Colonic mucosa (tissue), 4 donors: ENCODE measurements around the gene FAM13A. TPM values are rescaled to one million over a fixed set of nuclear protein-coding genes. Genes with fewer than 3 reads are reported as not detected.
"Not testable (repeated sequence)": the region's sequence is repeated elsewhere in the genome, so short reads cannot be mapped to it uniquely, and the experiment has no call there.

Experiments used
- DNase-seq: peaks from one replicate; pipeline ENCODE4 v3.0.0-alpha.2; 2020
- H3K27ac ChIP-seq: fragments of 200-600 bp; one replicate; pipeline ENCODE4 v1.8.0; 2021
- H3K27me3 ChIP-seq: fragments of 200-600 bp; one replicate; pipeline ENCODE4 v1.8.0; 2021
- H3K36me3 ChIP-seq: fragments of 200-600 bp; one replicate; pipeline ENCODE4 v1.8.0; 2021
- H3K4me1 ChIP-seq: fragments of 200-600 bp; one replicate; pipeline ENCODE4 v1.8.0; 2021; ENCODE audit warnings: mild to moderate bottlenecking
- H3K4me3 ChIP-seq: fragments of 200-600 bp; one replicate; pipeline ENCODE4 v1.8.0; 2021
- H3K9ac ChIP-seq, 2 donors: one replicate each; pipeline ENCODE4 v1.7.0; 2013; ENCODE audit warnings: control low read depth in 2 of 2, low read depth in 2 of 2, low read length in 2 of 2
- H3K9me3 ChIP-seq: fragments of 200-600 bp; one replicate; pipeline ENCODE4 v1.8.0; 2021
- intact Hi-C: fragments of 100-400 bp; cut with DNase I; formaldehyde crosslinking; loops from one replicate; pipeline ENCODE4 v1.14.1; 2022
- total RNA-seq, 2 donors: library from RNA; stranded (reverse); fragmentation: NEBNext Ultra II Directional in 1 of 2; extraction: Animal tissue kit (Norgen Biotek cat#: 25700) in 1 of 2; gene quantifications; one replicate each; pipeline ENCODE4 v1.2.1, GENCODE V29; 2021
- TF ChIP-seq, protein P1 (sequence below): fragments of 200-600 bp; IDR thresholded peaks from one replicate; pipeline ENCODE4 v1.8.0; 2022; ENCODE audit warnings: antibody characterized with exemption, mild to moderate bottlenecking
- donor health status: healthy.
- donor health status: DM: no; HTN: no; CAD: no.
- donor health status: DM: no; HTN: no; CAD: no.

FAM13A gene
- total RNA-seq, 2 donors from 2014 or later: 34.0 to 248 TPM

DNA sequence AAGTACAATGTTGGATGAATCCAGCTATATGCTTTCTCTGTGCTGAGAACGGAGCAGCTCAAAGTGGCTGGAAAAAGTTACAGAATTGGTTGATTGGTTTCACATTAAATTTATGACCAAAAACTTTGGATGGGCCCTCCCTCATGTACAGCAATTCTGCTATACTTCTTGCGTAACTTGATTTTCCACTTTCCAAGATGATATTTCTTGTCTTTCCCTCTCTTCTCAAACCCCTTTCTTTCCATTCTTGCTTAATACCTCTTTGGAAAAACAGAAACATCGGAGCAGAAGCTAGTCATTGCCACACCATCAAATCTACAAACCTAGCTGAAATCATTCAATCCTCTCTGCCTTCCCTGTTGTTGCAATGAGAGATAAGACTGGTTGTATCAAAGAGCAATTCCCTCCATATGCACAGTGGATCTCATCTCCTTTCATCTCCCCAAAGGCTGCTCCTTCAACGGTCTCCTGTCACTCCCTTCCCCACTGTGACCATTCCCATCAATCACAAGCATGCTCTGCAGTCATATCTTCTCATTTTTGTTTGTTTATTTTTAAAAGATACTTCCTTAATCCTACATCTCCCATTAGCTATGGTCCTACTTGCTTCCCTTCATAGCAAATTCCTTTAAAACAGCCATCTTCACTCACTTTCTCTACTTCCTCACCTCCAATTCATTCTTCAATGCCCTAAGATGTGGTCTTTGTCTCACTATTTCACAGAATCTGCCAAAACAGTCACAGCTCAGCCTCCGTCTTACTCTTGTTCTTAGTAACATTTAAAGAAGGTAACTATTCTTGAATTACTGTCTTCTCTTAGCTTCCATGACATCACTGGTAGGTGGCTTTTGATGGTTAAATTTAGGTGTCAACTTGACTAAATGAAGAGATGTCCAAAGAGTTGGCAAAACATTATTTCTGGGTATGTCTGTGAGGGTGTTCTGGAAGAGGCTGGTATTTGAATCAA is 145.5 kb downstream of the FAM13A start:
- Histone ChIP-seq H3K27ac (no peak overlapping the region), H3K27me3 (no peaks in the 10 kb centered on the region), H3K36me3 (no peaks in the 10 kb centered on the region), H3K4me1 (no peaks in the 10 kb centered on the region), H3K9ac (no peak overlapping the region), H3K9me3 (no peaks in the 10 kb centered on the region), H3K4me3 (no peak overlapping the region)
- DNase-seq: no peak
- TF ChIP-seq, protein P1, sequence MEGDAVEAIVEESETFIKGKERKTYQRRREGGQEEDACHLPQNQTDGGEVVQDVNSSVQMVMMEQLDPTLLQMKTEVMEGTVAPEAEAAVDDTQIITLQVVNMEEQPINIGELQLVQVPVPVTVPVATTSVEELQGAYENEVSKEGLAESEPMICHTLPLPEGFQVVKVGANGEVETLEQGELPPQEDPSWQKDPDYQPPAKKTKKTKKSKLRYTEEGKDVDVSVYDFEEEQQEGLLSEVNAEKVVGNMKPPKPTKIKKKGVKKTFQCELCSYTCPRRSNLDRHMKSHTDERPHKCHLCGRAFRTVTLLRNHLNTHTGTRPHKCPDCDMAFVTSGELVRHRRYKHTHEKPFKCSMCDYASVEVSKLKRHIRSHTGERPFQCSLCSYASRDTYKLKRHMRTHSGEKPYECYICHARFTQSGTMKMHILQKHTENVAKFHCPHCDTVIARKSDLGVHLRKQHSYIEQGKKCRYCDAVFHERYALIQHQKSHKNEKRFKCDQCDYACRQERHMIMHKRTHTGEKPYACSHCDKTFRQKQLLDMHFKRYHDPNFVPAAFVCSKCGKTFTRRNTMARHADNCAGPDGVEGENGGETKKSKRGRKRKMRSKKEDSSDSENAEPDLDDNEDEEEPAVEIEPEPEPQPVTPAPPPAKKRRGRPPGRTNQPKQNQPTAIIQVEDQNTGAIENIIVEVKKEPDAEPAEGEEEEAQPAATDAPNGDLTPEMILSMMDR: no peak
- intact Hi-C loops: no loop called here

GRCh38 chr4:88910101-88910500 is 146.9 kb downstream of the FAM13A start:
- Histone ChIP-seq H3K27me3 (no peaks in the 10 kb centered on the region), H3K9me3 (no peaks in the 10 kb centered on the region), H3K36me3 (no peaks in the 10 kb centered on the region), H3K4me1 (no peaks in the 10 kb centered on the region), H3K9ac (no peak overlapping the region), H3K4me3 (no peak overlapping the region), H3K27ac (no peak overlapping the region)
- intact Hi-C loops: no loop called here
- TF ChIP-seq, protein P1: no peak
- no peak for DNase-seq

GRCh38 chr4:88908521-88908920 is 148.5 kb downstream of the FAM13A start:
- intact Hi-C loops: no loop called here
- Histone ChIP-seq H3K36me3 (no peaks in the 10 kb centered on the region), H3K27me3 (no peaks in the 10 kb centered on the region), H3K9me3 (no peaks in the 10 kb centered on the region), H3K27ac (no peak overlapping the region), H3K4me3 (no peak overlapping the region), H3K4me1 (no peaks in the 10 kb centered on the region), H3K9ac (peak overlapping the region in 1 of 2 donors; percentile 44)
- DNase-seq: peak; percentile 32
- TF ChIP-seq, protein P1: no peak

DNA sequence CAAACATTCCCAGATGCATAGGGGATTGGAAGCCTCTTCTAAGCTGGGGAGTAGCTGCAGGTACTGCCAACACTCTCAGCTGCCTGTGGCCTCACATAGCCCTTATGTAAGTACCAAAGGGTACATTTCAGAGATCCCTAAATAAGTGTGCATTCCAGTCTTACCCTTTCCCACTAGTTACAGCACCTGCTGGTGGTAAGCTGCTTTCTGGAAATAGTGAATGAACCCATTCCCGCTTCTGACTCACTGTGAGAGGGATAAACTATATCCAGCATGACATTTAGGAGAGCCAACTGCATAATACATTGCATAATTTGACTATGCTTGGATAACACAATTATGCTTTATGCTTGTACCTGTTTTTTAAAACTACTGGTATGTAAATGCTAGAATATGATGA is 149.0 kb downstream of the FAM13A start:
- Histone ChIP-seq H3K4me3 (no peak overlapping the region), H3K27ac (no peak overlapping the region), H3K4me1 (no peaks in the 10 kb centered on the region), H3K9me3 (no peaks in the 10 kb centered on the region), H3K27me3 (no peaks in the 10 kb centered on the region), H3K36me3 (no peaks in the 10 kb centered on the region), H3K9ac (peak overlapping the region in 1 of 2 donors; percentile 58)
- DNase-seq: no peak
- intact Hi-C loops: no loop called here
- TF ChIP-seq, protein P1: no peak

DNA sequence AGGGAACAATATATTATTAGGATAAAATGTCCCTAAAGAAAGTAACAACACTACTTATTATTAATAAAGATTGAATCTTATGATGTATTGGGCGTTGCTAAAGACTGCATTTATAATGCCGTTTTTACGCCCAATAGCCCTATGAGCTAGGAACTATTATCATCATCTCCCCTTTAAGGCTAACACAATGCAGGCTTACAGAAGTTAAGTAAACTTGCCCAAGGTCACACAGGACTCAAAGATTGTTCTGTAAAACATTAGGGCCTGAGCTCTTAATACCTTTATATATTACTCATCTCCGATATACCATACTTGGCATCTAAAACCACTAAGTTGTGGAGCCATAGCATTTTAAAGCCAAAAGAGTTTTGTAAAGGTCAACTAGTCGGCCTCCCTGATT is 149.5 kb downstream of the FAM13A start:
- no peaks in the 10 kb centered on the region for H3K27me3 ChIP-seq
- TF ChIP-seq, protein P1: no peak
- intact Hi-C loops: no loop called here

DNA sequence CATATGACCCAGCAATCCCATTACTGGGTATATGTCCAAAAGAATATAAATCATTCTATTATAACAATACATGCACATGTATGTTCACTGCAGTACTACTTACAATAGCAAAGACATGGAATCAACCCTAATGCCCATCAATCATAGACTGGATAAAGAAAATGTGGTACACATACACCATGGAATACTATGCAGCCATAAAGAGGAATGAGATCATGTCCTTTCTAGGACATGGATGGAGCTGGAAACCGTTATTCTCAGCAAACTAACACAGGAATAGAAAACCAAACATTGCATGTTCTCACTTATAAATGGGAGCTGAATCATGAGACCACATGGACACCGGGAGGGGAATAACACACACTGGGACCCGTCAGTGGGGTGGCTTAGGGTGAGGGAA is 152.7 kb downstream of the FAM13A start:
- DNase-seq, H3K4me1 ChIP-seq, H3K9ac ChIP-seq, H3K27me3 ChIP-seq, H3K9me3 ChIP-seq, H3K36me3 ChIP-seq, H3K27ac ChIP-seq, intact Hi-C loops, H3K4me3 ChIP-seq: not testable (repeated sequence)

More for the DNA sequence above, 149.5 kb downstream of the FAM13A start:
- H3K9me3 ChIP-seq: no peaks in the 10 kb centered on the region
- H3K4me1 ChIP-seq: no peaks in the 10 kb centered on the region
- H3K36me3 ChIP-seq: no peaks in the 10 kb centered on the region
- H3K4me3 ChIP-seq: no peak overlapping the region
- no peak overlapping the region for H3K27ac ChIP-seq
- H3K9ac ChIP-seq: peak overlapping the region in 1 of 2 donors; percentile 58
- DNase-seq: no peak
